ENCODE results near the gene TMSB4Y. TPM values are rescaled to one million over a fixed set of nuclear protein-coding genes. Genes with fewer than 3 reads are reported as not detected.

TMSB4Y gene
- polyA plus RNA-seq, 1 experiment: 0.21 TPM

GRCh38 chrY:13705197-13705596, 1.5 kb downstream of the TMSB4Y start:
- no peaks in the 10 kb centered on the region for H3K27me3 ChIP-seq (ENCODE audit: control insufficient read depth, insufficient read depth, low read length)
- H3K4me3 ChIP-seq (ENCODE audit: low read depth, low read length): peak overlapping the region; percentile 45
- CTCF ChIA-PET: no interaction called here
- DNase-seq (ENCODE audit: low read depth): no peak
- no peaks in the 10 kb centered on the region for H3K36me3 ChIP-seq (ENCODE audit: control insufficient read depth, insufficient read depth, low read length)
- TF ChIP-seq CTCF (IDR thresholded peaks at IDR 0.05; ENCODE audit: insufficient read depth, low read depth, low read length): no peak
- POLR2A ChIA-PET: no interaction called here

- Histone ChIP-seq H3K27me3 (ENCODE audit: control insufficient read depth, insufficient read depth, low read length) (no peaks in the 10 kb centered on the region), H3K4me3 (ENCODE audit: low read depth, low read length) (no peak overlapping the region), H3K36me3 (ENCODE audit: control insufficient read depth, insufficient read depth, low read length) (no peaks in the 10 kb centered on the region)
- ChIA-PET POLR2A (no interaction called here), CTCF (no interaction called here)
- no peak for TF ChIP-seq CTCF (IDR thresholded peaks at IDR 0.05; ENCODE audit: insufficient read depth, low read depth, low read length)
- DNase-seq (ENCODE audit: low read depth): no peak
These were observed 4.3 kb downstream of the TMSB4Y start for GRCh38 chrY:13708038-13708437.

GRCh38 chrY:13718996-13719395, 15.3 kb downstream of the TMSB4Y start:
- DNase-seq (ENCODE audit: low read depth): no peak
- H3K36me3 ChIP-seq (ENCODE audit: control insufficient read depth, insufficient read depth, low read length): no peaks in the 10 kb centered on the region
- ChIA-PET POLR2A (no interaction called here), CTCF (no interaction called here)
- no peak overlapping the region for H3K4me3 ChIP-seq (ENCODE audit: low read depth, low read length)
- H3K27me3 ChIP-seq (ENCODE audit: control insufficient read depth, insufficient read depth, low read length): no peaks in the 10 kb centered on the region
- no peak for TF ChIP-seq CTCF (IDR thresholded peaks at IDR 0.05; ENCODE audit: insufficient read depth, low read depth, low read length)

- CTCF ChIA-PET: no interaction called here
- DNase-seq (ENCODE audit: low read depth): no peak
- POLR2A ChIA-PET: no interaction called here
- Histone ChIP-seq H3K36me3 (ENCODE audit: control insufficient read depth, insufficient read depth, low read length) (no peaks in the 10 kb centered on the region), H3K4me3 (ENCODE audit: low read depth, low read length) (no peak overlapping the region), H3K27me3 (ENCODE audit: control insufficient read depth, insufficient read depth, low read length) (no peaks in the 10 kb centered on the region)
- no peak for TF ChIP-seq CTCF (IDR thresholded peaks at IDR 0.05; ENCODE audit: insufficient read depth, low read depth, low read length)
These were observed 25.8 kb downstream of the TMSB4Y start for GRCh38 chrY:13729517-13729916.

GRCh38 chrY:13738618-13739017, 34.9 kb downstream of the TMSB4Y start:
- POLR2A ChIA-PET: no interaction called here
- H3K36me3 ChIP-seq (ENCODE audit: control insufficient read depth, insufficient read depth, low read length): no peaks in the 10 kb centered on the region
- peak; percentile 37 for TF ChIP-seq CTCF (IDR thresholded peaks at IDR 0.05; ENCODE audit: insufficient read depth, low read depth, low read length)
- CTCF ChIA-PET: no interaction called here
- DNase-seq (ENCODE audit: low read depth): no peak
- H3K27me3 ChIP-seq (ENCODE audit: control insufficient read depth, insufficient read depth, low read length): no peaks in the 10 kb centered on the region
- H3K4me3 ChIP-seq (ENCODE audit: low read depth, low read length): no peak overlapping the region

Data from BJ (cell line).